HG03378 (cell line): ENCODE data around the gene MT1B.

Source experiments
- ATAC-seq: cut with Tn5 transposase; IDR thresholded peaks from one replicate; pipeline ENCODE4 v1.9.1; 2021; ENCODE audit warnings: mild to moderate bottlenecking, moderate library complexity; ENCODE audit not compliant: unreplicated experiment

MT1B gene

GRCh38 chr16:56636616-56637413 is 14.9 kb upstream of the MT1B start:
- no peak for ATAC-seq

GRCh38 chr16:56637814-56638750 is 13.6 kb upstream of the MT1B start, which contains the start of gene MT1A:
TSS of gene MT1A (plus strand) at chr16:56638666. CDS start at chr16:56638739, 73 bp downstream.
- no peak for ATAC-seq

GRCh38 chr16:56639045-56639444 is 12.6 kb upstream of the MT1B start:
- ATAC-seq: no peak

GRCh38 chr16:56640076-56640475 is 11.6 kb upstream of the MT1B start:
- ATAC-seq: no peak

- ATAC-seq: no peak
Observed at GRCh38 chr16:56641166-56641565, 10.5 kb upstream of the MT1B start.

- peak; percentile 58 for ATAC-seq
Observed at GRCh38 chr16:56643080-56643778, 8.5 kb upstream of the MT1B start.

- ATAC-seq: no peak
Observed at GRCh38 chr16:56643833-56644232, 7.9 kb upstream of the MT1B start.

GRCh38 chr16:56645311-56645710 is 6.4 kb upstream of the MT1B start:
- no peak for ATAC-seq

- ATAC-seq: no peak
Observed at GRCh38 chr16:56645838-56646237, 5.8 kb upstream of the MT1B start.

- no peak for ATAC-seq
Observed at GRCh38 chr16:56647641-56648431, 3.9 kb upstream of the MT1B start.

- no peak for ATAC-seq
Observed at GRCh38 chr16:56649271-56649670, 2.4 kb upstream of the MT1B start.

GRCh38 chr16:56649820-56650219 is 1.9 kb upstream of the MT1B start:
- ATAC-seq: no peak

GRCh38 chr16:56652600-56652999 is 914 bp downstream of the MT1B start:
- ATAC-seq: no peak

GRCh38 chr16:56653218-56653617 is 1.5 kb downstream of the MT1B start:
- ATAC-seq: no peak

GRCh38 chr16:56657555-56658326 is 6.1 kb downstream of the MT1B start, which contains the start of gene MT1F:
TSS of gene MT1F (plus strand) at chr16:56657959. CDS start at chr16:56658059, 100 bp downstream.
- ATAC-seq: no peak

GRCh38 chr16:56658327-56658875 is 6.7 kb downstream of the MT1B start:
- no peak for ATAC-seq

GRCh38 chr16:56662357-56663354 is 11.0 kb downstream of the MT1B start:
- no peak for ATAC-seq

GRCh38 chr16:56664506-56664905 is 12.8 kb downstream of the MT1B start:
- ATAC-seq: no peak
